Measurements from ENCODE around the gene MYOM1. TPM values are rescaled to one million over a fixed set of nuclear protein-coding genes. Genes with fewer than 3 reads are reported as not detected.

The MYOM1 gene
- total and polyA plus RNA-seq, 10 donors: 1.2 to 6.2 (median 2.0) TPM

DNA sequence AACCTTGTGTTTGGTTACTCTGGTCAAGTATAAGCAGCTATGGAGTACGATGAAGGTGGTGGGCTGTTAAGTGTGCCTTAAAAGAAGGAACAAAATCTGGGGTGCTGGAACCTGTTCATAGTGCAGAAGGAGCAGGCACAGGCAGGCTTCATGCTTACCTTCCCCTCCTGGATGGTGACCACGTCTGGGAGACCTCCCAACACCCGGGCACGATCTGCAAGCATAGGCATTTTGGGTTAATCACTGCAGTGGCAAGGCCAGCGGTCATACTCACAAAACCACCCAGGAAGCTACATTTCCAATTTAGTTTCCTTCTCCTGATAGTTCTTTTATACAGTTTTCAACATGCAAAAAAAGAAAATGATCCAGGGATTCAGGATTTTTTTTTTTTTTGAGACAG lies 148.1 kb downstream of the MYOM1 start:
- TF ChIP-seq POLR2A (IDR thresholded peaks at IDR 0.05): no peak
- TF ChIP-seq, protein P1, sequence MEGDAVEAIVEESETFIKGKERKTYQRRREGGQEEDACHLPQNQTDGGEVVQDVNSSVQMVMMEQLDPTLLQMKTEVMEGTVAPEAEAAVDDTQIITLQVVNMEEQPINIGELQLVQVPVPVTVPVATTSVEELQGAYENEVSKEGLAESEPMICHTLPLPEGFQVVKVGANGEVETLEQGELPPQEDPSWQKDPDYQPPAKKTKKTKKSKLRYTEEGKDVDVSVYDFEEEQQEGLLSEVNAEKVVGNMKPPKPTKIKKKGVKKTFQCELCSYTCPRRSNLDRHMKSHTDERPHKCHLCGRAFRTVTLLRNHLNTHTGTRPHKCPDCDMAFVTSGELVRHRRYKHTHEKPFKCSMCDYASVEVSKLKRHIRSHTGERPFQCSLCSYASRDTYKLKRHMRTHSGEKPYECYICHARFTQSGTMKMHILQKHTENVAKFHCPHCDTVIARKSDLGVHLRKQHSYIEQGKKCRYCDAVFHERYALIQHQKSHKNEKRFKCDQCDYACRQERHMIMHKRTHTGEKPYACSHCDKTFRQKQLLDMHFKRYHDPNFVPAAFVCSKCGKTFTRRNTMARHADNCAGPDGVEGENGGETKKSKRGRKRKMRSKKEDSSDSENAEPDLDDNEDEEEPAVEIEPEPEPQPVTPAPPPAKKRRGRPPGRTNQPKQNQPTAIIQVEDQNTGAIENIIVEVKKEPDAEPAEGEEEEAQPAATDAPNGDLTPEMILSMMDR (IDR thresholded peaks at IDR 0.05 in 8 of 11, conservative IDR thresholded peaks at IDR 0.05 in 3 of 11): no peak
- no peak for TF ChIP-seq POLR2AphosphoS5 (IDR thresholded peaks at IDR 0.05)
- no peaks in the 10 kb centered on the region for H3K36me3 ChIP-seq
- H3K9me3 ChIP-seq: no peaks in the 10 kb centered on the region
- peaks cover 0 to 45% (median 0%) of the 10 kb centered on the region in 6 donors for H3K4me1 ChIP-seq
- no peaks in the 10 kb centered on the region for H3K27me3 ChIP-seq (replicated peaks in 1 of 7)
- intact Hi-C loops (cut with DNase I; ENCODE audit: low total_unique reads): no loop called here
- WGBS, 5 donors: 81 to 95% (median 94%) methylated on average over 5 of the region's 5 CpGs
- H3K4me3 ChIP-seq: no peak overlapping the region
- DNase-seq: no peak
- no peak overlapping the region for H3K27ac ChIP-seq

DNA sequence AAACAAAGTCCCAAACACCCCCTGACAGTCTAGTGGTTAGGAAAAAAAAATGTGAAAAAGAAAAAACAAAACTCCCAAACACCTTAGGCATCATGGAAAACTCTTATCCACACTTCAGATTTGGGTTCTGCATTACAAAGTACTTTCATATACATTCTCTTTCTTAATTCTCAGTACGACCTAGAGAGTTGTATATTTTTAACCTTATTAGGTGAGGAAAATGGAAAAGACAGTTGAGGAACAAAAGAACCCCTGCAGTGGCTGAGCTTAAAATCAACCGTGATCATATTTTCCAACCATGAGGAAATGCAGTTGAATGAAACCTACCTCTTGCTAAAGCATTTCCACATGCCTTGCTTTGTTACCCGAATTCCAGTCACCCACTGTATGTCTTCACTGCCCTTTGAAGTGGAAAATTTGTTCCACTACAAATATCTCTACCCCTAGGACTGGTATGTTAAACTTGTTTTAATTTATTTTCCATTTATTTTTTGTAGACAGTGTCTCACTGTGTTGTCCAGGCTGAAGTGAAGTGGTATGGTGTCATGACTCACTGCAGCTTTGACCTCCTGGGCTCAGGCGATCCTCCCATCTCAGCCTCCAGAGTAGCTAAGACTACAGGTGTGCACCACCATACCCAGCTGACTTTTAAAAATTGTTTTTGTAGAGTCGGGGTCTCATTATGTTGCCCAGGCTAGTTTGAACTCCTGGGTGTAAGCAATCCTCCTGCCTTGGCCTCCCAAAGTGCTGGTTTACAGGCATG lies 149.9 kb downstream of the MYOM1 start:
- Histone ChIP-seq H3K4me1 (peaks cover 0 to 50% (median 0%) of the 10 kb centered on the region in 6 donors), H3K36me3 (no peaks in the 10 kb centered on the region), H3K27ac (no peak overlapping the region), H3K9me3 (no peaks in the 10 kb centered on the region), H3K27me3 (replicated peaks in 1 of 7) (no peaks in the 10 kb centered on the region), H3K4me3 (no peak overlapping the region)
- TF ChIP-seq POLR2A (IDR thresholded peaks at IDR 0.05) (no peak), POLR2AphosphoS5 (IDR thresholded peaks at IDR 0.05) (no peak)
- TF ChIP-seq, protein P1 (IDR thresholded peaks at IDR 0.05 in 8 of 11, conservative IDR thresholded peaks at IDR 0.05 in 3 of 11): no peak
- no peak for DNase-seq
- WGBS, 5 donors: 60 to 66% (median 63%) methylated on average over 5 of the region's 5 CpGs
- intact Hi-C loops (cut with DNase I; ENCODE audit: low total_unique reads): loop anchor here (10.0 kb wide), 1 partner anchor 135 kb away; no protein-coding TSS in a partner anchor

DNA sequence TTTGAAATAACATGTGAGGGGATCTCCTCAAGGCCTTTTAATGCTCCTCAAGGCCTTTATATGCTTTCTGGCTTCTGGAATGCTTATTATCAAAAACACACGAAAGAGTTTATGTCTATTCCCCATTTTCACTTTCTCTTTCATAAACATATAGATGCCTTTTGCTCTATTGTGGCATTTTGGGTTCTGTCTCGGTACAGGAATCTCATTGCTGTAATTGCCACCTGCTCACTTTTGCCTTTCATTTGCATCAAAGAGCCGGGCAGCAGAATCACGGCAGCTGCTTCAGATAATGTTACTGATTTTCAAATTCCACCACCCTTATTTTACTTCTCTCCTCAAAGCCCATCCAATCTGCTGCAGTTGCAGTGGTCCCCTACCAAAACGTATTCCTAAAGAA lies 152.0 kb downstream of the MYOM1 start:
- Histone ChIP-seq H3K4me3 (no peak overlapping the region), H3K9me3 (no peaks in the 10 kb centered on the region), H3K36me3 (no peaks in the 10 kb centered on the region), H3K27ac (peak overlapping the region in 1 of 8 donors; percentile 19), H3K27me3 (replicated peaks in 1 of 7) (peaks cover 0 to 4% (median 0%) of the 10 kb centered on the region in 7 donors), H3K4me1 (peaks cover 0 to 49% (median 7%) of the 10 kb centered on the region in 6 donors)
- 49 to 69% (median 56%) methylated on average over 5 of the region's 5 CpGs for WGBS, 5 donors
- no peak for DNase-seq
- intact Hi-C loops (cut with DNase I; ENCODE audit: low total_unique reads): loop anchor here (10.0 kb wide), 1 partner anchor 133 kb away; no protein-coding TSS in a partner anchor
- TF ChIP-seq POLR2A (IDR thresholded peaks at IDR 0.05): no peak
- TF ChIP-seq POLR2AphosphoS5 (IDR thresholded peaks at IDR 0.05): no peak
- TF ChIP-seq, protein P1 (IDR thresholded peaks at IDR 0.05 in 8 of 11, conservative IDR thresholded peaks at IDR 0.05 in 3 of 11): no peak

DNA sequence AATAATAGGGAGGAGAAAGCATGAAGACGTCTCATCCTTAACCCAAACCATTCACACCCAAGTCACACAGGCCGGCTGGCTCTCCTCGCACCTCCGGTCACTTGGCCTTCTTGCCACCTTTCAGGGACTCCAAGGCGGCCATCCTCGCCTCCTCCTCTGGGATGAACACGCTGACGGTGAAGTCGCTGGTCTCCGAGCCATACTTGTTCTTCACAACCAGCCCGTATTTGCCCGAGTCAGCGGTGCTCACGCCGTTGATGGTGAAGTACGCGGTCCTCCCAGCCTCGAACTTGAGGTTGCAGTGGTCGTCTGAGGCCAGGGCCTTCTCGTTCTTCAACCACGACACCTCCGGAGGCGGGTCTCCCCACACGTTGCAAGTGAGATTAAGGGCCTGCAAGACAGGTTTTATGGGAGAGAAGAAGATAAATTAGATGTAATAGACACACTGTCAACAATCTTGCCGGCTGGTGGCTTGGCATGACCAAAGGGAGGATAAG lies 152.6 kb downstream of the MYOM1 start:
- peaks cover 0 to 54% (median 12%) of the 10 kb centered on the region in 6 donors for H3K4me1 ChIP-seq
- H3K4me3 ChIP-seq: no peak overlapping the region
- peaks cover 0 to 4% (median 0%) of the 10 kb centered on the region in 7 donors for H3K27me3 ChIP-seq (replicated peaks in 1 of 7)
- H3K9me3 ChIP-seq: no peaks in the 10 kb centered on the region
- TF ChIP-seq, protein P1 (IDR thresholded peaks at IDR 0.05 in 8 of 11, conservative IDR thresholded peaks at IDR 0.05 in 3 of 11): no peak
- no peak for TF ChIP-seq POLR2AphosphoS5 (IDR thresholded peaks at IDR 0.05)
- TF ChIP-seq POLR2A (IDR thresholded peaks at IDR 0.05): no peak
- no peaks in the 10 kb centered on the region for H3K36me3 ChIP-seq
- H3K27ac ChIP-seq: peak overlapping the region in 1 of 8 donors; percentile 19
- DNase-seq: no peak
- intact Hi-C loops (cut with DNase I; ENCODE audit: low total_unique reads): loop anchor here (10.0 kb wide), 1 partner anchor 132 kb away; no protein-coding TSS in a partner anchor
- 85 to 91% (median 89%) methylated on average over 25 of the region's 25 CpGs for WGBS, 5 donors

Data from spleen (tissue), 11 donors.